ENCODE results near the gene MTSS2. TPM values are rescaled to one million over a fixed set of nuclear protein-coding genes. Genes with fewer than 3 reads are reported as not detected.

The MTSS2 gene
- total RNA-seq, 4 donors from 2014 or later: 19.3 to 70.1 (median 32.4) TPM

GRCh38 chr16:70728150-70728549 lies 42.3 kb upstream of the MTSS2 start:
- ATAC-seq (ENCODE audit: low FRiP score) (no peak), DNase-seq (ENCODE audit: low spot score) (no peak)
- no peak for TF ChIP-seq CTCF (IDR thresholded peaks at IDR 0.05)

GRCh38 chr16:70726892-70727361 lies 41.1 kb upstream of the MTSS2 start:
- DNase-seq (ENCODE audit: low spot score) (no peak), ATAC-seq (ENCODE audit: low FRiP score) (no peak)
- TF ChIP-seq CTCF (IDR thresholded peaks at IDR 0.05): no peak

GRCh38 chr16:70725912-70726828 lies 40.3 kb upstream of the MTSS2 start:
- DNase-seq (ENCODE audit: low spot score) (no peak), ATAC-seq (ENCODE audit: low FRiP score) (no peak)
- TF ChIP-seq CTCF (IDR thresholded peaks at IDR 0.05): no peak

- DNase-seq (ENCODE audit: low spot score) (no peak), ATAC-seq (ENCODE audit: low FRiP score) (no peak)
- TF ChIP-seq CTCF (IDR thresholded peaks at IDR 0.05): no peak
Measured at GRCh38 chr16:70725024-70725911, 39.4 kb upstream of the MTSS2 start.

- DNase-seq (ENCODE audit: low spot score): no peak
- TF ChIP-seq CTCF (IDR thresholded peaks at IDR 0.05): no peak
- no peak for ATAC-seq (ENCODE audit: low FRiP score)
Measured at GRCh38 chr16:70724146-70725023, 38.5 kb upstream of the MTSS2 start.

- TF ChIP-seq CTCF (IDR thresholded peaks at IDR 0.05): no peak
- DNase-seq (ENCODE audit: low spot score): no peak
- no peak for ATAC-seq (ENCODE audit: low FRiP score)
Measured at GRCh38 chr16:70723740-70724145, 37.9 kb upstream of the MTSS2 start.

Measured in omental fat pad (tissue), 4 donors.